IPS-11a (cell line): Measurements from ENCODE around the gene SPATC1L.
"Not testable (repeated sequence)": the region's sequence is repeated elsewhere in the genome, so short reads cannot be mapped to it uniquely, and the experiment has no call there.

ENCODE experiments used
- H3K4me3 ChIP-seq: one replicate; pipeline ENCODE4 v1.5.1; 2013; ENCODE audit warnings: low read depth, low read length, control low read depth

The SPATC1L gene

DNA sequence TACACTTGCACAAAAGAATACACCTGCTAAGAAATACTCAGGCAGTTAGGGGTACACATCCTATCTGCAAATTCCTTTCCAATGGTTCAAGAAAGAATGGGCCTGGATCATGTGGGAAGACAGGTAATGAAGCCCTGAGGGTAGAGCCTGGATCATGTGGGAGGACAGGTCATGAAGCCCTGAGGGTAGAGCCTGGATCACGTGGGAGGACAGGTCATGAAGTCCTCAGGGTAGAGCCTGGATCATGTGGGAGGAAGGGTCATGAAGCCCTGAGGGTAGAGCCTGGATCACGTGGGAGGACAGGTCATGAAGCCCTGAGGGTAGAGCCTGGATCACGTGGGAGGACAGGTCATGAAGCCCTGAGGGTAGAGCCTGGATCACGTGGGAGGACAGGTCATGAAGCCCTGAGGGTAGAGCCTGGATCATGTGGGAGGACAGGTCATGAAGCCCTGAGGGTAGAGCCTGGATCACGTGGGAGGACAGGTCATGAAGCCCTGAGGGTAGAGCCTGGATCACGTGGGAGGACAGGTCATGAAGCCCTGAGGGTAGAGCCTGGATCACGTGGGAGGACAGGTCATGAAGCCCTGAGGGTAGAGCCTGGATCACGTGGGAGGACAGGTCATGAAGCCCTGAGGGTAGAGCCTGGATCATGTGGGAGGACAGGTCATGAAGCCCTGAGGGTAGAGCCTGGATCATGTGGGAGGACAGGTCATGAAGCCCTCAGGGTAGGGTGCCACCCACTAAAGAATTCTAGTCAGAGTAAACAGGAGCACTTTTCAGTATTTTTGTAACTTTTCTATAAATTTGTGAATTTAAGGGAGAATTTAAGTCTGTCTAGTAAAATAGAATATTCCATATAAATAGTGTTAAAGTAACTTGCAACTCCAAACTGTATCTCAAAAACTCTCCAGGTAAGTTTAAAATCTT lies 16.9 kb upstream of the SPATC1L start:
- not testable (repeated sequence) for H3K4me3 ChIP-seq

GRCh38 chr21:46199436-46200373 lies 15.4 kb upstream of the SPATC1L start:
- no peak overlapping the region for H3K4me3 ChIP-seq

- H3K4me3 ChIP-seq: no peak overlapping the region
Observed at GRCh38 chr21:46196733-46197132, 12.5 kb upstream of the SPATC1L start.

DNA sequence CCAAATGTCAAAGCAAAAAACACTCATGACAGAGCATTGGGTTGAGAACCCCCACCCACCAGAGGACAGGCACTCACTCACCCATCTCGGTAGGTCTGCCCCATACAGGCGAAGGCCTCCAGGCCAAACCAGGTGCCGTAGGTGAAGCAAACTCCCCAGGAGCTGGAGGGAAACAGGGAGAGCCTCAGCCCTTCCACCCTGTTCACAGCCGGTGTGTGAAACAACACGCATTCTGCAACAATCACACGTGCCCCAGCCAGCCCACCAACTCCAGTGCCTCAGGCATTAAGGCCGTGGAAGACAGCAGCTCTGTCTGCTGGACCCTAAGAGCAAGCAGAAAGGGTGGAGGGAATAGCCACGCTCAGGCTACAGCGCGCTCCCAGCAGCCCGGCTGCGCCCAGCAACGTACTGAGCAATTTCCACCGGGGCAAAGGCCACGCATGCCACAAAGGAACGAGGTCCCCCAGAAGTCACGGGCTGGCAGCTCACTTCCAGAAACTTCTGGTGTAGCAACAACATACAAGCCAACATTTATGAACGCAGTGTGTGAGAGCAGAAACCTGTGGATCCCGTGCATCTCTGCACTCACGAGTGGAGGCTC lies 11.4 kb upstream of the SPATC1L start:
- no peak overlapping the region for H3K4me3 ChIP-seq

DNA sequence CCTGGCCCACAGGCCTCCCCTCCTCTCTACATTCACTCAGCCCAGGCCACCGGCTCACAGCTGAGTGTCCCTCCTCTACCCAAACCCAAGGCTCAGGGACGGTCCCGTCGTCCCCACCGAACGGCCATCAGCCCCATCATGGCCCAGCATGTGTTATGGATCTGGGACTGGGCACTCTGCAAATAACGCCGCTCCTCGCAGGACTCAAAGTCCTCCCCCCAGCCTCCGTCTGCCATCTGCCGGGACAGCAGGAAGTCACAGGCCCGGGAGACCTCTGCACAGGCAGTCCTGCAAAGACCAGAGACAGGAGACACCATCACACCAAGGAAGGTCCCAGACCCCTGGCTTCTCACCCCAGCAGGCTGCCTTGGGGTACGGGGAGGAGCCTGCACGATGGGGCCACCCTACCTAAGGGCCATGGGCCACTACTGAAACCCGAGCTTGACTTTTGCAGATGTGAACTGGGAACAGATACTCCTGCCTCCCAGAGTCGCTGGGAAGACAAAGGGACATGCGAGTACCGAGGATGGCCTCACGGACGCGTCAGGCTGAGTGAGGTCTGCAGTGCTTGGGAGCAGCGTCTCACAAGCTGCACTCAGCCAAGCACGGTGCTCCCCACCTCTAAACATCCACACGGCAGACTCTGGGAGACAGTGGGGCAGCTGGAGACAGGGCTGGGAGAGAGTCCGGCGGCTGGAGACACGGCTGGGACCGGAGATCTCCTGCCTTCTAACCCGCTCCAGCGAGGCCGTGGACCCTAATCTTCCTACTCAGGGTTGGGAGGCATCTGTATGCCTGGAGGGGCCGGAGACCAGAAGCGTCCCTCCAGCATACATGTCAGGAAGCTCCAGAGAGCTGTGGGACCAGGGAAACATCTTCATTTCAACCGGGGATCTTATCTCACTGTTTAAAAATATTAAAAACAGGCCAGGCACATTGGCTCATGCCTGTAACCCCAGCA lies 10.4 kb upstream of the SPATC1L start:
- no peak overlapping the region for H3K4me3 ChIP-seq

GRCh38 chr21:46193829-46194373 lies 9.6 kb upstream of the SPATC1L start:
- H3K4me3 ChIP-seq: no peak overlapping the region

- no peak overlapping the region for H3K4me3 ChIP-seq
Observed at GRCh38 chr21:46191686-46192575, 7.7 kb upstream of the SPATC1L start.

- H3K4me3 ChIP-seq: no peak overlapping the region
Observed at GRCh38 chr21:46191257-46191685, 7.0 kb upstream of the SPATC1L start.

DNA sequence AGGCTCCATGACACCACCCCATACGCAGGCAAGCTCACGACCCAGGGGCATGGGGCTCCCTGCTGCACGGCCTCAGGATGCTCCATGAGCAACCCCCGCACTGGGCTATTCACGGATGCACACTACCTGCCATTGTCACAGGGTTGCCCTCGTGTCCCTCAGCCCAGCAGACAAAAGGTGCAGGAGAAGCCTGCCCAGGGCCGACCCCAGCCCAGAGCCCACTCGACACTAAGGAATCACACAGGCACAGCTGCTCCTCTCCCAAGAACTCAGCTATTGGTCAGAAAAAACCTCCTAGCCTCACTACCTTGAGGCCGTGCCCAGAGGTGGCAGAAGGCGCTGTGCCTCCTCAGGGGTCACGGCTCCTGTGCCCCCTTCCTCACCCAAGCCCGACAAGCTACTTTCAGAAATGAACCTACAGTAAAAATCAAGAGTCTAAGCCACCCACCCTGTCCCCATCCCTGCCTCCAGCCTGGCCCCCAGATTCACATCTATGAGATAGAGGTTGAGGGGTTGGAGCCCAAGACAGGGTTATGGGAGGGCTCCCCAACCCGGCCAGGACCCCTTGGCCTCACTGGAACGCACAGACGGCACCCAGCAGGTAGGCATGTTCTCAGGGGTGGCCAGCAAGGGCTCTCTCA lies 6.4 kb upstream of the SPATC1L start:
- H3K4me3 ChIP-seq: no peak overlapping the region

DNA sequence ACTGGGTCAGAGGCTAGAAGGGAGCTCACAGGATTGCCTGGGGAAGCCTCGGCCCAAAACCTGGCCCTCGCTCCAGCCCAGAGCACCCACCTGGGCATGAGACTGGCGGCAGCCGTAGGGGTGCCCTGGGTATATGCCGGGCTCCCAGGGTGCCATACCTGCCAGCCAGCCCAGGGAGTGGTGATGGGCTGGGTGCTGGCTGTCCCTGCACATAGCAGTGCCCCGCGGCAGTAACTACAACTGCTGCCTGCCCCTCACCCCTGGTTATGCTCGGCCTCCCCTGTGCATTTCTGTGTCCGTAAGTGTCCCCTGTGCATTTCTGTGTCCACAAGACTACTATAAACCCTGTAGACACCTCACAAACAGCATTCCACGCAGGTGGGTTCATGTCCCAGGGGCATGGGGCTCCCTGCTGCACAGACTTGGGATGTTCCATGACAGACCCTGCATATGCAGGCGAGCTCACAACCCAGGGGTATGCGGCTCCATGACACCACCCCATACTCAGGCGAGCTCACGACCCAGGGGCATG lies 5.8 kb upstream of the SPATC1L start:
- H3K4me3 ChIP-seq: no peak overlapping the region

GRCh38 chr21:46189213-46189958 lies 5.1 kb upstream of the SPATC1L start:
- H3K4me3 ChIP-seq: no peak overlapping the region

DNA sequence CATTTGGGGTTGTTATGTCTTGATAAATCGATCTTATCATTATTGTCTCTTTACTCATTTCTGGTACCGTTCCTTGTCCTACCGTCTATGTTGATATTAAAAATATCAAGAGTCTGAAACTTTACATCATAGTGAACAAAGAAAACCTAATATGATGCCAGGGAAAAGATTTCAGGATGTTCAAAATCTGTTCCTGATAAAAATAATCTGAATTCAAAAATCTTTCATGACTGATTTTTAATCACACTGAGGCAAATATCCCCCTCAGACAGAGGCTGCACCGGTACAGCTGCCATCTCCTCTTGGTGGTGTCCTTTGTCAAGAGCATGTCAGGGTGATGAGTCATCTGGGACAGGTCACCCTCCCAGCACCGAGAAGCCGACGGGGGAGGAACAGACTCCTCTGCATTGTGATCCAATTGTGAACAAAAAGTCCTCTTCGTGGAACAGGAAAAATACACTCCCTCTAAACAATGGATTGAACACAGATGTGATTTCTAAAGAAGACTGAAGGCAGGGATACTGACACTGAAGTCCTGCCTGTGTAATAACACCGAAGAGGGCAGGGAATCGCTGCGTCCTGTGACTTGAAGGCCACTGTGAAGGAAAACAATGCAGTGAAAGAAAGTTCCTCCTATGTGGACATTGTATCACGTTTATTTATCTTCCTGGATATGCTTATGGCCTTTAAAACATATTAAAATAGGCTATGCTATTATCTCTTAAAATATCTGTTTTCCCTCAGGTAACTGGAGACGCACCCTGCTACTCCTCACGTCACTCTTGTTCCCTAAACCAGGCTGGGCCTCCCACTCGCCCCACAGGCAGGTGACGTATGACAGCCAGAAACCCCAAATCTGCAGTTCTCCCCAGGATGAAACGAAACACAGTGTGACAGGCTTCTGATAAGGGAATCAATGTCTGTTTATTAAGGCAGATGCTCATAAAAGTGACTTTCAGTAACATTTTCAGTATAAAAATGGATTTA lies 4.3 kb upstream of the SPATC1L start:
- no peak overlapping the region for H3K4me3 ChIP-seq

DNA sequence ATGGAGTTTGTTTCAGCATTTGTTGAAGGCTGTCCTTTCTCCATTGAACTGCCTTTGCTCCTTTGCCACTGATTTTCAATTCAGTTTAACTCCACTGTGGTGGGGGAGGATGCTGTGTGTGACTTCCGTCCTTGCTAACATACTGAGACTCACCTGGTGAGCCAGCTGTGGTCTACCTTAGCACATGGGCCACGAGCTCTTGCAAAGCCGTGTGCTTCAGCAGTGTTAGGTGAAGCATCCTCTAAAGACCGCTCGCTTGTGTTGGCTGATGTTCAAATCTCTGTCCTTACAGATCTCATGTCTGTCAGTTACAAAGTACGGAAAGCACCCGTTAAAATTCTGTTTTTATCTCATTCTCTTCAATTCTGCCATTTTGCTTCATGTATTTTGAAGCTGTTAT lies 3.6 kb upstream of the SPATC1L start:
- no peak overlapping the region for H3K4me3 ChIP-seq

GRCh38 chr21:46187261-46187660 lies 3.0 kb upstream of the SPATC1L start:
- H3K4me3 ChIP-seq: no peak overlapping the region

DNA sequence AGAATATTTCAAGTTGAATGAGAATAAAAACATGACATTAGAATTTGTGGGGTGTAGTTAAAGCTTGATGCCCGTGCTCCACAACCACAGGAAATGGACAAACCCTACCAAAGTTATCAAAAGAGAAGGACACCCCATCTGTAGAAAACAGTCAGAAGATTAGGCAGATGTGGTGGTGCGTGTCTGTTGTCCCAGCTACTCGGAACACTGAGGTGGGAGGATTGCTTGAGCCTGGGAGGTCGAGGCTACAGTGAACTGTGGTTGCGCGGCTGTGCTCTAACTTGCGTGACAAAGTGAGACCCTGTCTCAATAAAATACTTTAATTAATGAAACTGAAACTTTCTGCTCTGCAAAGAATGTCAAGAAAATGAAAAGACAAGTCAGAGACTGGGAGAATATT lies 1.5 kb upstream of the SPATC1L start:
- H3K4me3 ChIP-seq: no peak overlapping the region
